GM21529 (cell line): Measurements from ENCODE around the gene USH2A.

Experiments used
- ATAC-seq: cut with Tn5 transposase; IDR thresholded peaks from one replicate; pipeline ENCODE4 v1.9.1; 2021; ENCODE audit not compliant: unreplicated experiment

USH2A gene

DNA sequence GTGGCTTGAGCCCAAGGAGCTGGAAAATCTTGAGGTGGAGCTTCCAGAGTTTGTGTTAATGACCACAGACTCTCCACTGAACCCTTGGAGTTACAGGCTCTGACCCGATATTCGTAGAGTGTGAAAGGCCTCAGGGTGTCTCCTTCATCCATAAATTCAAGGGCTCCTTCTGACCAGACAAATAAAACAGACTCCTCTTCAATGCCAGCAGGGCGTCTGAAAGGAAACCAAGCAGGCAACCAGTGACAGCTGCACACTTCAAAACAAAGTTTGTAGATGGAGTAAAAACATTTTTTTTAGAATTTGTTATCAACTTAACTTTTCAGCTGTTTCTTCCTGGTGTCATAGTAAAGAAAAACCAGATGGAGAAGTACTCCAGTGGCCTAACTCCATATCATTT, 695.1 kb downstream of the USH2A start:
- ATAC-seq, result no peak

GRCh38 chr1:215720126-215720525, 703.1 kb downstream of the USH2A start:
- ATAC-seq, result no peak

- ATAC-seq, result no peak
Observed at GRCh38 chr1:215719552-215719951, 703.7 kb downstream of the USH2A start.

- no peak for ATAC-seq
Observed at GRCh38 chr1:215718575-215719287, 704.5 kb downstream of the USH2A start.

DNA sequence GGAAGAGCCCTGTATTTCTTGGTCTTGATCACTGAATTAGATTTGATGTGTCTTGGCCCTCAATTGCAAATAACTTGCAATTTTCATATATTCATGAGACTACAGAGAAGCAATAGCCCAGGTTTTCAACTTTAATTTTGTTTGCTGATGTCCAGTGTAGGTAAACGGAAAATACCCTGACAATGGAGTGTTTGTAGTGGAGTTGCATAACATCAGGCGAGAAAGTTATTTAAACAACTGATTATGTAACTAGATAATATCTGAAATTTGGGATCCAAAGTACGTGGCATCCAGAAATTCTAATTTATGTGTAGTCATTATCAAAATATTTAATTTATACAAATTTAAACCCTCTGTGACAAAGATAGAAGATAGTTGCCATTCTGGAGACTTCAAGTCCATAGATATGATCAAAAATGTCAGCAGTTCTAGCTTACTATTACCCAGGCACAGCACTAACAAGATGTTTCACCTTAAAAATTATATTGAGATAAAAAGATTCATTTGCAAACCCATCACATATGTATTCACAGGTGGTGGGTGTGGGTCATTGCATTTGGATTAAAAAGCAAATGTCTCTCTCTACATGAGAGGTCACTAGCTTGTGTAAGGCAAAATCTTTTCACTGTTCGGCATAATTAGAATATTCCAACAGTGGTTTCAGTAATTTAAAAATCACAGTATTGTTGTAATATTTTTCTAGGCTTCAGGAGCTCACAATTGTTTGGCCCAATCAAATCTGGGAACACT, 705.4 kb downstream of the USH2A start:
- ATAC-seq, result no peak

DNA sequence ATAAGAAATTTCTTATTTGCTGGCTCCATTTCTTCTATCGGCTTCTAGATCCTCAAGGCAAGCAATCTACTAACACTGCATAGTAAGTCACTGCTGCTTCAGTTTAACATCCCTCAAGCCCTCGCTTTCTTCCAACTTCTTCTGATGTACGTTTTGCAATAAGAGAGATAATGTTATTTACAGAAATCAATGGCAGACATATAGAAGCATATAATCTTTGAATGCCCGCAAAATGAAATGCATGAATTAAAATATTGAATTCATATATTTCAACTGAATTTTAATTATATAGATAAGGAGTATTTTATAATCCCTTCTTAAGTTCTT, 712.4 kb downstream of the USH2A start:
- ATAC-seq, result no peak

GRCh38 chr1:215710036-215710898, 713.0 kb downstream of the USH2A start:
- ATAC-seq, result peak; percentile 90

- ATAC-seq, result peak; percentile 66
Observed at GRCh38 chr1:215704089-215704860, 719.0 kb downstream of the USH2A start.

DNA sequence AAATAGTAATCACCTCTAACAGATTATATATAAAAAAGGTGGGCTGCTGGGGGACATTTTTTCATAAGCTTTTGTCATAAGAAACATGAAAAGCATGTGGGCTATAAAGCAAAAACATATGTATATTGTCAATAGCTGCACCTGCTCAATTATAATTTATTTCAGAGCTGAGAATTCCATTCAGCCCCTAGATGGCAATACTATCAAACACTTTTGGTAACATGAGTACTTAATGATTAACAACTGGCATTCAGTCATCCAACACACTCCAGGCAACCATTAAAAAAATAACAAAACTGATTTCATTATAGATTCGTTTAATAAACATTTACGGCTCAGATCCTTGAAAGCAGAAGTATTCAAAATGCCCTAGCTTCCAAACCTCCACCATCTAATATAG, 741.0 kb downstream of the USH2A start:
- ATAC-seq, result no peak

GRCh38 chr1:215681041-215681440, 742.2 kb downstream of the USH2A start:
- no peak for ATAC-seq

DNA sequence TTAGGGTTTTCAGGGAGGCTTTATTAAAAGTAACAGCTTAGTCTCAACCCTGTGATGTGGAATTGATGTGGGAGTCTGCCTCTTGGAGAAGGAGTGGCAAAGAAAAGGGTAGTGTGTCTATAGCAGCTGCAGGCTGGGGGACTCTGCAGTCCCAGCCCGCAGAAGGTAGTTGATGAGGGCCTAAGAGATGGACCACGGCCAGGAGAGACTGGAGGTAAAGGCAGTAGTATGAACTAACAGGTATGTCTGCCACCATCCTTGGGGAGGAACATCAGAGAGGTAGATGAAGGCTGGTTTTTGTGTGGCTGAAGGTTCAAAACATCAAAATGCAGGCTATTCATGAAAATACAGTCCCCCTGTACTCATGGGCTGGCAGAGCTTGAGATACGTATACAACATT, 744.0 kb downstream of the USH2A start:
- ATAC-seq, result no peak

- no peak for ATAC-seq
Observed at GRCh38 chr1:215677112-215677511, 746.1 kb downstream of the USH2A start.

GRCh38 chr1:215673943-215674342, 749.3 kb downstream of the USH2A start:
- no peak for ATAC-seq

- ATAC-seq, result no peak
Observed at GRCh38 chr1:215672482-215672881, 750.8 kb downstream of the USH2A start.

GRCh38 chr1:215669806-215670491, 753.3 kb downstream of the USH2A start:
- no peak for ATAC-seq

DNA sequence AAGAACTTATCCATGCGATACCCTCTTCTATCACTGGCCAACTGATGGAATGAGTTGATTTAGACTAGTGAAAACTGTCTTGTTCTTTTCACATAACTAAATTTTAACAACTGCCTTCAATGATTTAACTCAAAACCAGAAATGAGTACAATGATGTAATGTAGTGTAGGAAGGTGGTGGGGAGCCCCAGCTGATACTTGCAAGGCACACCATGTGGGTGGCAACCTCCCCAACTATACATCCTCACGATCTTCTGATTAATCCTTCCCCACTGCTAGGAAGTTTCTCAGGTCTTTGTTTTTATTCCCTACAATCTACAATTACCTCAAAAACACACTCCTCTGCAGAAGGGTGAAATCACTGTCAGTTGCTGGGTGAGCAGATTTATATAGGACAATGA, 755.5 kb downstream of the USH2A start:
- ATAC-seq, result no peak

DNA sequence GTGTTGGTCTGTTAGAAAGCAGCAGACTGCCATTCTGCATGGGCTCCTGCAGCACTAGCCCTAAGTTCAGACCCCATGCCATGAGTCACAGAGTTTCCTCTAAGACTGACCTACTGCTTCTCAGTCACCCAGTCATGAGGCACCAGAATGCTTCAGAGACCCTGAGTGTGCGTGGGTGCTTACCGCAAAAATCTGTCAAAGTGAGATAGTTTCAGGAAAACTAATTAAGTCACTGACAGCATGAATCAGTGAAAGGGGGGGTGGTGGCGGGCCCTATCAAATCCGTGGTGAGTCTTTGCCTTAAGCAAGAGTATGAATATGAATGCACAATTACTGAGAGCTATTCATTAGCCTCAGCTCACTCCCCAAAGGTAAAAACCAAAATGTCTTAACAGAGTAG, 758.0 kb downstream of the USH2A start:
- ATAC-seq, result no peak

GRCh38 chr1:215661033-215661432, 762.2 kb downstream of the USH2A start:
- ATAC-seq, result no peak

- ATAC-seq, result no peak
Observed at GRCh38 chr1:215660259-215660658, 763.0 kb downstream of the USH2A start.

DNA sequence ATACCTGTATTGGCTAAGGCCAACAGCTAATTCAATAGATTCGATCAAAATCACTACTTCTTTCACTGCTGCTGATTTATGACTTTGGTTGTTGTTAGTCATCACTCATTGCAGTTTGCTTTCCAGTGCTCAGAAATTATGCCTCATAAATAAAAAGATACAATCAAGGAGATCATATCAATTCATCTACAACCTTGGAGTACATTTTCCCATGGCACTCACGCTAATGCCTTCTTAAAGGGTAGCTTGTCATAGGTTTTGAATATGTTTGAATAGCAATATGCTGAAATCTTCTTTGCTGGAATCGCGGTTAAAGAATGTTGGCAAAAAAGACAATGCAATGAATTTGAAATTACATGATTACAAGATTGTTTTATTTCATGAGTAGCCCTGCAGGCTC, 766.2 kb downstream of the USH2A start:
- no peak for ATAC-seq
